Epithelial cell of esophagus (primary cell): ENCODE data around the gene RIT2.

Experiments
- DNase-seq: peaks from one replicate; pipeline ENCODE4 v3.0.0; 2010; ENCODE audit warnings: low read depth
- H3K4me3 ChIP-seq: 2 replicates; pipeline ENCODE4 v1.5.1; 2011; ENCODE audit warnings: mild to moderate bottlenecking, low read length, control low read depth
- TF ChIP-seq, protein P1 (sequence below): IDR thresholded peaks from 2 replicates; pipeline ENCODE4 v1.5.1; 2011; ENCODE audit warnings: low read depth, mild to moderate bottlenecking, low read length, control low read depth, inconsistent platforms; ENCODE audit not compliant: insufficient read depth; ENCODE audit errors: missing control alignments

The RIT2 gene

DNA sequence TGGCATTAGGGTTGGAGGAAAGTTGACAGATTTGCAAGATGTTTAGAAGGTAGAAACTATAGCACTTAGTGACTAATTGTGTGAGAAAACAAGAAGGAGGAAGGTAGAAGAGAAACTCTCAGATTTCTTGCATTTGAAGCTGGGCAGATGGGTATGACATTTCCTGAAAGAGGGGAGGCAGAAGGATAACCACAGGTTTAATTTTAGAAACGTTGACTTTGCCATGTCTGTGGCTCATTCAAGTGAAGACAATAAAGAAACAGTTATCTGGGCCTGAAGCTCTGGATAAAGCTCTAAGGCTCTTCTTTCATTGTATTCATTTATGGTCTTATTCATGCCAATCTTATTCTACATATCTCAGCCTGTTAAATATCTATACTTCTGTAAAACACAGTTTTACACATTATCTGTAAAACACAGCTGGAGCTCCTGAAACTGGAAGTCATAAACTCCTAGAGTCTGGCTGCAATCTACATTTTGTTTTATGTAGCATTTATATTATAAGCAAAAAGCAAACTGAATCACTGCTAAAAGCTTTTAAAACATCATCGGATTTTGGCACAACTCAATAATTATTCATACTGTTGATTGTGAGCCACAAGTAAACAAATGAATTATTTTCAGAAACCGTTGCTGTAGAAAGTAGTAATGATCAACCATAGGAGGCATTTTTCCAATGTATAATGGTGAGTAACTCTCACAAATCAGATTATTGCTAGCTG lies 138.5 kb downstream of the RIT2 start:
- H3K4me3 ChIP-seq: no peak overlapping the region
- no peak for DNase-seq
- TF ChIP-seq, protein P1, sequence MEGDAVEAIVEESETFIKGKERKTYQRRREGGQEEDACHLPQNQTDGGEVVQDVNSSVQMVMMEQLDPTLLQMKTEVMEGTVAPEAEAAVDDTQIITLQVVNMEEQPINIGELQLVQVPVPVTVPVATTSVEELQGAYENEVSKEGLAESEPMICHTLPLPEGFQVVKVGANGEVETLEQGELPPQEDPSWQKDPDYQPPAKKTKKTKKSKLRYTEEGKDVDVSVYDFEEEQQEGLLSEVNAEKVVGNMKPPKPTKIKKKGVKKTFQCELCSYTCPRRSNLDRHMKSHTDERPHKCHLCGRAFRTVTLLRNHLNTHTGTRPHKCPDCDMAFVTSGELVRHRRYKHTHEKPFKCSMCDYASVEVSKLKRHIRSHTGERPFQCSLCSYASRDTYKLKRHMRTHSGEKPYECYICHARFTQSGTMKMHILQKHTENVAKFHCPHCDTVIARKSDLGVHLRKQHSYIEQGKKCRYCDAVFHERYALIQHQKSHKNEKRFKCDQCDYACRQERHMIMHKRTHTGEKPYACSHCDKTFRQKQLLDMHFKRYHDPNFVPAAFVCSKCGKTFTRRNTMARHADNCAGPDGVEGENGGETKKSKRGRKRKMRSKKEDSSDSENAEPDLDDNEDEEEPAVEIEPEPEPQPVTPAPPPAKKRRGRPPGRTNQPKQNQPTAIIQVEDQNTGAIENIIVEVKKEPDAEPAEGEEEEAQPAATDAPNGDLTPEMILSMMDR: no peak

DNA sequence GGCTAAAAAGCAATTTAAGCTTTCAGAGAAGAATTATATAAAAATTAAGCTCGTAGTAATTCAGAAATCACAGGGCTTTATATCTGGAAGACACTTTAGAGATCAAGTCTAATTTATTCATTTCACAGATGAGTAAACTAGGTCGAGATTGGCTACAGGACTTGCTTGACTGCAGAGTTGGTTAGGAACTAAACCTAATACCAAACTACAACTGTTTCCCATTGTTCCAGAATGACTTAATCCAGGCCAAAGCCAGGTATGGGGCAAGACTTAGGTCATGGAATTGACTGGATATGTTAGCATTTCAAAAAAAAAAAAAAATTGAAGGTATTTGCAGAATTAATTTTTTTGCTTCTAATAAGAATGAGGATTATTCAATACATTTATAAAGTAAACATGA lies 146.1 kb downstream of the RIT2 start:
- TF ChIP-seq, protein P1: no peak
- DNase-seq: no peak
- H3K4me3 ChIP-seq: no peak overlapping the region

DNA sequence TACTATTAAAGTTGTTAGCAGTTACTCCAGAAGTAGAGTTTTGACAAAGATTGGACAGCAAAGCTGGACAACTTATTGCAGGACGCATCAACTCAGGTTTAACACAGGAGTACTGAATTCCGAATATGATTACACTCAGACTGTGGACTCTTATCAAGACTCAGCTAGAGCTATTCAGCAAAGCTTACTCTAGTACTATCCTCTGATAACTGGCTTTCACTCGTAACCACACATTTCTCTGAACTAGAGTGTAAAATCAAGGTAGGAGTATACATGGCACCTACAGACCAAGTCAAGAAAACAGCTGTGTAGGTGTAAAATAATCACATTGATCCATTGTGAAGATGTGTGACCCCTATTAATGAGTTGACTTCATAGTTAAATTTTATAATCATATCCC lies 154.2 kb downstream of the RIT2 start:
- H3K4me3 ChIP-seq: no peak overlapping the region
- no peak for DNase-seq
- TF ChIP-seq, protein P1: no peak

DNA sequence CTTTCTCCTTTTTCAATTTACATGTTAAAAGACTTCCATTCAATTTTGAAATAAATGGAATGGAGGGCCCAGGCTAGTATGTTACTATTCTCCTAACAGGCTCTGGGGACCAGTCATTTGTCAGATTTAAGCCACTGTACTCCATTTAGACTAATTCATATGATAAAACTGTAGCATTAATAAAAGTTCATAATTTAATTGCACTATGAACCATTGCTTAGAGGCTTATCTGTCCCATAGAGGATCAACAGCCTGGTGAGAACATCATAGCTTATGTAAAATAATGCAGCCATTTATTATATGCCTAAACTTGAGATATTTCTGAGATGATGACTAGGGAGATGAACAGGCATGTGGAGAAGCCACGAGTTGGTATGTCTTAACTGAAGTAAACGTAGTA lies 156.0 kb downstream of the RIT2 start:
- DNase-seq: no peak
- TF ChIP-seq, protein P1: no peak
- H3K4me3 ChIP-seq: no peak overlapping the region

DNA sequence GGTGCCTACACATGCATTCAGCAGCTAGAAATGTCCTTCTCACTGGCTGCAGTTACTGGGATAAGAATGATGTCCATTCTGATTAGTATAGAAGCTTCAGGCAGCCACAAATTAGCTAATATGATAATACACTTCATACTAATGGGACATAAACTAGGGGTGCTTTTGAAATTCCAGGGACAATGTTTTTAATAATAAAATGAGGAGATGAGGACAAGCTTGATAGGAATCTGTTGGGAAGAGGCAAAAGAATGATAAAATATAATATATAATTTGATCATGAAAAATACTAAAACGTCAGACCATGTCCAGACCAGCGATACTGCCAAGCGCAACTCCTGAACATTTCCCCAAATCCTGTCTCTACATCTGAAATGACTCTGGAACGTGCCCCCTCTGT lies 157.1 kb downstream of the RIT2 start:
- no peak for DNase-seq
- TF ChIP-seq, protein P1: no peak
- no peak overlapping the region for H3K4me3 ChIP-seq

DNA sequence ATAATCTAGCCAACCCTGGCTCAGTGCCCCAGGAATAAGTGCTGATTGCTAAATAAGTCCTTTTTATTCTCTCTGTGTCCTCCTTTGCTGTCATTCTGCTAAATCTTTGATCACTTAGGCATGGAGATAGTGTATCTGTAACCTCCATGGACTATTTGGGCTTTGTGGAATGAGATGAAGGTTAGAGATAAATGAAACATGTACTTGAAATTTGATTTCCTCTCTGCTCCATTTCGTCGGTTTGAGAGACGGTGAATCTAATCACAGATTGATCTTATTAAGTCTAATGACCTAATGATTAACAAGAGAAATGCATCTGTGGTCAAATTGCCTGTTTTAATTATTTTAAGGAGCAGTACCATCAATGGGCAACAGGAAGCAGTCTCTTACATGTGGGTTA lies 159.2 kb downstream of the RIT2 start:
- no peak overlapping the region for H3K4me3 ChIP-seq
- no peak for DNase-seq
- TF ChIP-seq, protein P1: no peak

DNA sequence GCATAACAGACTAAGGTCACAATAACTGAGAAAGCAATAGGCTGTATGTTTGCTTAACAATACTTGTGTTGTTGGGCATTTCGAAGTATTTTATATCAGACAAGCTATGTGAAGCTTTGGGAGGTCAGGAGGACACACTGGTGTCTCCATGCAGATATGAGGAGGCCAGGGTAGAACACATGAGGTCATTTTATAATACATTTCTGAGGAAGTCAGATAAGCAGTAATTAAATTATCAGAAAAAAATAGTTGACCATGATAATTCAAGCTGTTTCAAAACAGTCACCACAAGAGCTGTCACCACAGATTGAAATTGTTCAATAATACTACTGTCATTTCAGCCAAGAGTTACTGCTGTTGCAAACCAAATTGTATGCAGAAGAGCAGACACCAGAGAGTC lies 160.6 kb downstream of the RIT2 start:
- no peak for DNase-seq
- no peak overlapping the region for H3K4me3 ChIP-seq
- TF ChIP-seq, protein P1: no peak
